Coronary artery (tissue), 2 donors: ENCODE results near the gene COQ6.

ENCODE experiments used
- DNase-seq: peaks from one replicate; pipeline ENCODE4 v3.0.0-alpha.2; 2017; ENCODE audit warnings: low spot score
- H3K27ac ChIP-seq, 2 donors: fragments of 200-600 bp; sonication (generic); one replicate each; pipeline ENCODE4 v1.5.1; 2016 to 2019
- H3K4me3 ChIP-seq: fragments of 200-600 bp; sonication (generic); 2 replicates; pipeline ENCODE4 v1.5.1; 2016; ENCODE audit warnings: mild to moderate bottlenecking, moderate library complexity
- CTCF ChIP-seq: fragments of 200-600 bp; sonication (generic); IDR thresholded peaks from one replicate; pipeline ENCODE4 v1.5.1; 2019; ENCODE audit warnings: antibody characterized with exemption

COQ6 gene

GRCh38 chr14:73953731-73954130 lies 3.6 kb downstream of the COQ6 start:
- DNase-seq = no peak
- Histone ChIP-seq H3K27ac (no peak overlapping the region), H3K4me3 (no peak overlapping the region)
- no peak for TF ChIP-seq CTCF

DNA sequence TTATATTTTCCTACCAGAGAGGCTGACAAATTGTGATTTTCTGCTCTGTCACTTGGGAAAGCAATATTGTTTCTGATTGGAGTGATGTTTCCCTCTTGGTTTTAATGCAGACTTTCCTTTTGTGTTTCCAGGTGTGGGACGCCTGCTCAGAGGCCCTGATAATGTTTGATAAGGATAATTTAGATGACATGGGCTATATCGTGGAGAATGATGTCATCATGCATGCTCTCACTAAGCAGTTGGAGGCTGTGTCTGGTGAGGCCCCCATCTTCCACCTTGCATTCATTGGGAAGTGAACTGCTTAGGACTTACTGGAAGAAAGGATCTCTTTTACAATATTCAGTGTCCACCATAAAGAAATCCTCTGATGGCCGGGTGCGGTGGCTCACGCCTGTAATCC lies 5.6 kb downstream of the COQ6 start:
- no peak overlapping the region for H3K4me3 ChIP-seq
- no peak for TF ChIP-seq CTCF
- no peak overlapping the region for H3K27ac ChIP-seq
- no peak for DNase-seq

DNA sequence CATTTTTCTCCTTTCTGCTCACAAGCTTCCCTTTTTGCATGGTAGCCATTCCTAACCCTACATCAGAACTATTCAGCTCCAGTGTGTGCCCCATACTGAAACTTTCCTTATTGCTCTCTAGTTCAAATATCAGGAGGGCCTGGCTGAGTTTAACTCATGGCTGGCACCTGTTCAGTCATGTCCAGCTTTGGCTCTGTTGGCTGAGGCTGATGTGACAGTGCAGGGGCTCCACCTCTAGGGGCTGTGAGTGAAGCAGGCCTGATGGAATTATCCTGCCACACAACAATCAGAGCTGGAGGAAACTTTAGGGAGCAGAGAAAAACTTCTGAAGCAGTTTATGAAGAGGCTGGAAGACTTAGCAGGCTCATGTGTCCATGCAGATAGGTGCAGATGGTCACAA lies 8.5 kb downstream of the COQ6 start:
- no peak for DNase-seq
- Histone ChIP-seq H3K27ac (no peak overlapping the region), H3K4me3 (no peak overlapping the region)
- TF ChIP-seq CTCF = no peak

- no peak for TF ChIP-seq CTCF
- DNase-seq = no peak
- Histone ChIP-seq H3K4me3 (no peak overlapping the region), H3K27ac (no peak overlapping the region)
These were observed 11.1 kb downstream of the COQ6 start for GRCh38 chr14:73961192-73961591.

DNA sequence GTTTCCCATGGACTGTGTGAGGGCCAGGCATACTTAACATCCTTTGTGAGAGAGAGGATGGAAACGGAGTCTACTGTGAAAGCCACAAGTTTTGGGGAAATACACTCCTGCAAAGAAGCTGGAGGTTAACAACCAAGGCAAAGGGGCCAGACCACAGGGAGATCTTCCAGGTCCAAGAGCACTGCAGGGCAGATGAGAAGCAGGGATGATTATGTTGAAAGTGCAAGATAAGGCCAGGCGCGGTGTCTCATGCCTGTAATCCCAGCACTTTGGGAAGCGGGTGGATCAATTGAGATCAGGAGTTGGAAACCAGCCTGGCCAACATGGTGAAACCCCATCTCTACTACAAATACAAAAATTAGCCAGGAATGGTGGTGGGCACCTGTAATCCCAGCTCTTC lies 15.1 kb downstream of the COQ6 start:
- no peak for DNase-seq
- no peak for TF ChIP-seq CTCF
- Histone ChIP-seq H3K4me3 (no peak overlapping the region), H3K27ac (no peak overlapping the region)

DNA sequence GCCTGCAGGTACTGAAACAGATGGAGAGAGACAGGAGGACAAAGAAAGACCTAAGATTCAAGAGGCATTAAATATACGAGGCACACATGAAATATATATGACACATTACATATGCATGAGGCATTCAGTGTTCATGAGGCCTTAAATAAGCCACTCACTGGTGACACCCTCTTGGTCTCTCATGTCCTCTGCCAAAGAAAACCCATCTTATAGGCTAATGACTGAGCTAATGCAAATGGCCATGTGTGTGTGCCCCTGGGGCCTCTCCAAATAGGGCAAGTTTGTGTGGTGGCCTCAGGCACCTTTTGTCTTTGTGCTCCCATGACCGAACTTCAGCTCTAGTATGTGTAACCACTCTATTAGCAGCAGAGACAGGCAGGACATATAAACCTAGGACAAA lies 18.8 kb downstream of the COQ6 start:
- peak; percentile 21 for DNase-seq
- no peak for TF ChIP-seq CTCF
- Histone ChIP-seq H3K27ac (no peak overlapping the region), H3K4me3 (no peak overlapping the region)

- Histone ChIP-seq H3K4me3 (no peak overlapping the region), H3K27ac (no peak overlapping the region)
- no peak for TF ChIP-seq CTCF
- no peak for DNase-seq
These were observed 23.4 kb downstream of the COQ6 start for GRCh38 chr14:73973497-73973896.
